Activated CD8-positive, alpha-beta T cell treated with anti-CD3 and anti-CD28 coated beads for 36 hours (primary cell): ENCODE data around the gene ATP10A. TPM values are rescaled to one million over a fixed set of nuclear protein-coding genes. Genes with fewer than 3 reads are reported as not detected.

Source experiments
- ATAC-seq: fragments of 200-7000 bp; cut with Tn5 transposase; one replicate; pipeline ENCODE4 v1.10.0; 2021; ENCODE audit warnings: mild to moderate bottlenecking, moderate library complexity
- CTCF ChIA-PET: fragments of 350-600 bp; sonication (Branson Sonifier 250); formaldehyde crosslinking; loops from one replicate; lab custom pipeline; 2021; ENCODE audit warnings: antibody characterized with exemption; lab: Charles Lee
- POLR2A ChIA-PET: fragments of 350-600 bp; sonication (Branson Sonifier 250); formaldehyde crosslinking; loops from one replicate; lab custom pipeline; 2021; ENCODE audit warnings: antibody characterized with exemption; lab: Charles Lee
- DNase-seq: peaks from one replicate; pipeline ENCODE4 v3.0.0-alpha.2; 2020
- H3K27ac Mint-ChIP-seq: one replicate; pipeline ENCODE4 v1.8.0; 2021; ENCODE audit warnings: mild to moderate bottlenecking, mixed read lengths
- H3K27me3 Mint-ChIP-seq: one replicate; pipeline ENCODE4 v1.8.0; 2021; ENCODE audit warnings: mixed read lengths
- H3K36me3 Mint-ChIP-seq: one replicate; pipeline ENCODE4 v1.8.0; 2021; ENCODE audit warnings: low read depth, mixed read lengths
- H3K4me1 Mint-ChIP-seq: one replicate; pipeline ENCODE4 v1.8.0; 2021; ENCODE audit warnings: low read depth, mixed read lengths
- H3K4me3 Mint-ChIP-seq: one replicate; pipeline ENCODE4 v1.8.0; 2021; ENCODE audit warnings: mild to moderate bottlenecking, moderate library complexity, mixed read lengths
- H3K9me3 Mint-ChIP-seq: one replicate; pipeline ENCODE4 v1.8.0; 2021; ENCODE audit warnings: mixed read lengths
- CTCF ChIP-seq: fragments of 200-600 bp; IDR thresholded peaks from one replicate; pipeline ENCODE4 v1.8.0; 2022; ENCODE audit warnings: antibody characterized with exemption, mild to moderate bottlenecking
- intact Hi-C: fragments of 100-400 bp; cut with micrococcal nuclease; formaldehyde crosslinking; loops from one replicate; pipeline ENCODE4 v1.10.0; 2022
- total RNA-seq, 2 experiments: library from RNA; stranded (reverse); gene quantifications; one replicate each; pipeline ENCODE4 v1.2.3, GENCODE V29; 2021

Gene ATP10A
- total RNA-seq, 2 experiments from 2014 or later: 17.8 to 21.0 TPM

GRCh38 chr15:25879438-25879837 lies 16.3 kb upstream of the ATP10A start:
- H3K4me1 Mint-ChIP-seq: no peaks in the 10 kb centered on the region
- DNase-seq (no peak), ATAC-seq (no peak)
- ChIA-PET POLR2A (no interaction called here), CTCF (no interaction called here)
- no peak overlapping the region for H3K27ac Mint-ChIP-seq
- intact Hi-C loops: no loop called here
- H3K4me3 Mint-ChIP-seq: no peak overlapping the region
- H3K36me3 Mint-ChIP-seq: no peaks in the 10 kb centered on the region
- no peaks in the 10 kb centered on the region for H3K9me3 Mint-ChIP-seq
- no peaks in the 10 kb centered on the region for H3K27me3 Mint-ChIP-seq
- no peak for TF ChIP-seq CTCF

- CTCF ChIA-PET: no interaction called here
- no peak for TF ChIP-seq CTCF
- H3K9me3 Mint-ChIP-seq: no peaks in the 10 kb centered on the region
- no peak for ATAC-seq
- POLR2A ChIA-PET: interaction anchor here (1.1 kb wide), 1 partner anchor 56 kb away, joined by 3 read pairs; no protein-coding TSS in a partner anchor
- no peaks in the 10 kb centered on the region for H3K27me3 Mint-ChIP-seq
- intact Hi-C loops: no loop called here
- no peaks in the 10 kb centered on the region for H3K36me3 Mint-ChIP-seq
- no peaks in the 10 kb centered on the region for H3K4me1 Mint-ChIP-seq
- no peak for DNase-seq
- no peak overlapping the region for H3K27ac Mint-ChIP-seq
- no peak overlapping the region for H3K4me3 Mint-ChIP-seq
Measured at GRCh38 chr15:25877681-25878080, 14.6 kb upstream of the ATP10A start.

GRCh38 chr15:25876231-25877140 lies 13.4 kb upstream of the ATP10A start:
- Mint-ChIP-seq H3K4me3 (no peak overlapping the region), H3K27me3 (no peaks in the 10 kb centered on the region), H3K27ac (no peak overlapping the region), H3K4me1 (no peaks in the 10 kb centered on the region), H3K36me3 (no peaks in the 10 kb centered on the region), H3K9me3 (no peaks in the 10 kb centered on the region)
- CTCF ChIA-PET: no interaction called here
- DNase-seq (no peak), ATAC-seq (no peak)
- POLR2A ChIA-PET: interaction anchor here (1.1 kb wide), 1 partner anchor 57 kb away, joined by 3 read pairs; no protein-coding TSS in a partner anchor
- no peak for TF ChIP-seq CTCF
- intact Hi-C loops: no loop called here

GRCh38 chr15:25875566-25875965 lies 12.4 kb upstream of the ATP10A start:
- intact Hi-C loops: no loop called here
- no peaks in the 10 kb centered on the region for H3K36me3 Mint-ChIP-seq
- H3K27ac Mint-ChIP-seq: no peak overlapping the region
- ChIA-PET POLR2A (no interaction called here), CTCF (no interaction called here)
- DNase-seq (no peak), ATAC-seq (no peak)
- no peaks in the 10 kb centered on the region for H3K9me3 Mint-ChIP-seq
- no peak overlapping the region for H3K4me3 Mint-ChIP-seq
- H3K4me1 Mint-ChIP-seq: no peaks in the 10 kb centered on the region
- no peaks in the 10 kb centered on the region for H3K27me3 Mint-ChIP-seq
- TF ChIP-seq CTCF: no peak

- ATAC-seq (no peak), DNase-seq (no peak)
- no peak overlapping the region for H3K4me3 Mint-ChIP-seq
- H3K27me3 Mint-ChIP-seq: no peaks in the 10 kb centered on the region
- TF ChIP-seq CTCF: no peak
- peaks cover 5% of the 10 kb centered on the region for H3K4me1 Mint-ChIP-seq
- POLR2A ChIA-PET: no interaction called here
- no peaks in the 10 kb centered on the region for H3K9me3 Mint-ChIP-seq
- no peaks in the 10 kb centered on the region for H3K36me3 Mint-ChIP-seq
- H3K27ac Mint-ChIP-seq: no peak overlapping the region
- CTCF ChIA-PET: no interaction called here
- intact Hi-C loops: no loop called here
Measured at GRCh38 chr15:25874379-25874778, 11.3 kb upstream of the ATP10A start.
